ENCODE data around the gene HBEGF.

HBEGF gene

DNA sequence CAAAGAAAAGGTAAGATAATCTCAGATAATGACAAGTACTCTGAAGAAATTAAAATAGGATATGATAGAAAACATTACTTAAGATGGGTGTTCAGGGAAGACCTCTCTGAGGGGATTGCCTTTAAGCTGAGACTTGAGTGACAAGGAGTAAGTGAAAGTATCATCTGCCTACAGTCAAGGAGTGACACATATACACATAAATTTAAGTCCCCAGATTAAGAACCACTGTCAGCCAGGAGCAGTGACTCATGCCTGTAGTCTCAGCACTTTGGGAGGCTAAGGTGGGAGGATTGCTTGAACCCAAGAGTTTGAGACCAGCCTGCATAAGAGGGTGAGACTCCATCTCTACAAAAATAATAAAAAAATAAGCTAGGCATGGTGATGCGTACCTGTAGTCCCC is 35.6 kb upstream of the HBEGF start:
- TF ChIP-seq, protein P1, sequence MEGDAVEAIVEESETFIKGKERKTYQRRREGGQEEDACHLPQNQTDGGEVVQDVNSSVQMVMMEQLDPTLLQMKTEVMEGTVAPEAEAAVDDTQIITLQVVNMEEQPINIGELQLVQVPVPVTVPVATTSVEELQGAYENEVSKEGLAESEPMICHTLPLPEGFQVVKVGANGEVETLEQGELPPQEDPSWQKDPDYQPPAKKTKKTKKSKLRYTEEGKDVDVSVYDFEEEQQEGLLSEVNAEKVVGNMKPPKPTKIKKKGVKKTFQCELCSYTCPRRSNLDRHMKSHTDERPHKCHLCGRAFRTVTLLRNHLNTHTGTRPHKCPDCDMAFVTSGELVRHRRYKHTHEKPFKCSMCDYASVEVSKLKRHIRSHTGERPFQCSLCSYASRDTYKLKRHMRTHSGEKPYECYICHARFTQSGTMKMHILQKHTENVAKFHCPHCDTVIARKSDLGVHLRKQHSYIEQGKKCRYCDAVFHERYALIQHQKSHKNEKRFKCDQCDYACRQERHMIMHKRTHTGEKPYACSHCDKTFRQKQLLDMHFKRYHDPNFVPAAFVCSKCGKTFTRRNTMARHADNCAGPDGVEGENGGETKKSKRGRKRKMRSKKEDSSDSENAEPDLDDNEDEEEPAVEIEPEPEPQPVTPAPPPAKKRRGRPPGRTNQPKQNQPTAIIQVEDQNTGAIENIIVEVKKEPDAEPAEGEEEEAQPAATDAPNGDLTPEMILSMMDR (IDR thresholded peaks at IDR 0.05; ENCODE audit: insufficient read depth, low read length) = no peak
- TF ChIP-seq GABPA (IDR thresholded peaks at IDR 0.05; ENCODE audit: low read depth) = no peak
- no peak for TF ChIP-seq POLR2AphosphoS5 (IDR thresholded peaks at IDR 0.05; ENCODE audit: low read depth)
- no peak for TF ChIP-seq SPI1 (IDR thresholded peaks at IDR 0.05; ENCODE audit: borderline replicate concordance, low read depth)
- TF ChIP-seq, protein P2, sequence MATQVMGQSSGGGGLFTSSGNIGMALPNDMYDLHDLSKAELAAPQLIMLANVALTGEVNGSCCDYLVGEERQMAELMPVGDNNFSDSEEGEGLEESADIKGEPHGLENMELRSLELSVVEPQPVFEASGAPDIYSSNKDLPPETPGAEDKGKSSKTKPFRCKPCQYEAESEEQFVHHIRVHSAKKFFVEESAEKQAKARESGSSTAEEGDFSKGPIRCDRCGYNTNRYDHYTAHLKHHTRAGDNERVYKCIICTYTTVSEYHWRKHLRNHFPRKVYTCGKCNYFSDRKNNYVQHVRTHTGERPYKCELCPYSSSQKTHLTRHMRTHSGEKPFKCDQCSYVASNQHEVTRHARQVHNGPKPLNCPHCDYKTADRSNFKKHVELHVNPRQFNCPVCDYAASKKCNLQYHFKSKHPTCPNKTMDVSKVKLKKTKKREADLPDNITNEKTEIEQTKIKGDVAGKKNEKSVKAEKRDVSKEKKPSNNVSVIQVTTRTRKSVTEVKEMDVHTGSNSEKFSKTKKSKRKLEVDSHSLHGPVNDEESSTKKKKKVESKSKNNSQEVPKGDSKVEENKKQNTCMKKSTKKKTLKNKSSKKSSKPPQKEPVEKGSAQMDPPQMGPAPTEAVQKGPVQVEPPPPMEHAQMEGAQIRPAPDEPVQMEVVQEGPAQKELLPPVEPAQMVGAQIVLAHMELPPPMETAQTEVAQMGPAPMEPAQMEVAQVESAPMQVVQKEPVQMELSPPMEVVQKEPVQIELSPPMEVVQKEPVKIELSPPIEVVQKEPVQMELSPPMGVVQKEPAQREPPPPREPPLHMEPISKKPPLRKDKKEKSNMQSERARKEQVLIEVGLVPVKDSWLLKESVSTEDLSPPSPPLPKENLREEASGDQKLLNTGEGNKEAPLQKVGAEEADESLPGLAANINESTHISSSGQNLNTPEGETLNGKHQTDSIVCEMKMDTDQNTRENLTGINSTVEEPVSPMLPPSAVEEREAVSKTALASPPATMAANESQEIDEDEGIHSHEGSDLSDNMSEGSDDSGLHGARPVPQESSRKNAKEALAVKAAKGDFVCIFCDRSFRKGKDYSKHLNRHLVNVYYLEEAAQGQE (IDR thresholded peaks at IDR 0.05; ENCODE audit: insufficient replicate concordance, low read depth) = no peak
- Histone ChIP-seq H3K27me3 (ENCODE audit: insufficient read depth, poor library complexity, severe bottlenecking) (no peaks in the 10 kb centered on the region), H3K27ac (replicated peaks) (no peak overlapping the region), H3K4me3 (replicated peaks; ENCODE audit: insufficient read depth, low read length) (no peak overlapping the region)
- no peak for DNase-seq (ENCODE audit: low read depth in 1 of 2, low spot score in 1 of 2)

DNA sequence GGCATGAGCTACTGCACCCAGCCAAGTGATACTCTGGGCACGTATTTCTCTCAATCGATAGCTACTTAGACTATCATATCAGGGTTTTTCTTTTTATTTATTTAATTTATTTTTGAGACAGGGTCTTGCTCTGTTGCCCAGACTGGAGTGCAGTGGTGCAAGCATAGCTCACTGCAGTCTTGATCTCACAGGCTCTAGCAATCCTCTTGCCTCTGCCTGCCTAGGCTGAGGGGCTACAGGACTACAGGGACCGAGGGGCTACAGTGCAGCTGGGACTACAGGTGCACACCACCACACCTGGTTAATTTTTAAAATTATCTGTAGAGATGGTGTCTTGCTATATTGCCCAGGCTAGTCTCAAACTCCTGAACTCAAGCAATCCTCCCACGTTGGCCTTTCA is 34.9 kb upstream of the HBEGF start:
- TF ChIP-seq POLR2AphosphoS5 (IDR thresholded peaks at IDR 0.05; ENCODE audit: low read depth) (no peak), GABPA (IDR thresholded peaks at IDR 0.05; ENCODE audit: low read depth) (no peak), SPI1 (IDR thresholded peaks at IDR 0.05; ENCODE audit: borderline replicate concordance, low read depth) (no peak)
- TF ChIP-seq, protein P2 (IDR thresholded peaks at IDR 0.05; ENCODE audit: insufficient replicate concordance, low read depth) = no peak
- TF ChIP-seq, protein P1 (IDR thresholded peaks at IDR 0.05; ENCODE audit: insufficient read depth, low read length) = no peak
- H3K27ac ChIP-seq (replicated peaks) = no peak overlapping the region
- H3K27me3 ChIP-seq (ENCODE audit: insufficient read depth, poor library complexity, severe bottlenecking) = no peaks in the 10 kb centered on the region
- no peak for DNase-seq (ENCODE audit: low read depth in 1 of 2, low spot score in 1 of 2)
- no peak overlapping the region for H3K4me3 ChIP-seq (replicated peaks; ENCODE audit: insufficient read depth, low read length)

DNA sequence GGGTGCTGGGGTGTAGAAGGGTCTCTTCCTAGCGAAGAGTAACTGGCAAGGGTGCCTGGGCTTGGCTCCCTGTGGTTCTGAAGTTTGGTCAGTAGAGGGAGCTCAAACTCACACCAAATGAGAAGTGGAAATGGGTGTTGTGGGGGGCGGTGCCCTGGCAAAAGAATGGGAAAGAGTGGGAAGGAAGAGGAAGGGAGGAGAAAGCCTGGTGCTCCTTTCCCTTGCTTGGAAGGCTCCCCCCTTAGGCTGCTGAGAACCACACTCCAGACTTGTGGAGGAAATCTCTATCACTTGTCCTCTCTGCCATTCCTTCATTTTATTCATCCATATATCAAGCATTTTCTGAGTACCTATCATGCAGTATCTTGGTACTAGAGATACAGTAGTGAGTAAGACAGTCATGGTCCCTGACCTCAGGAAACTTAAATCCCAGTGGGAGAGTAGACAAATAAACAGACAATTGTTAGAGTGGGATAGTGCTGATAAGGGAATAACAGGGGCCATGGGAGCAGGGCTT is 26.6 kb upstream of the HBEGF start:
- Histone ChIP-seq H3K4me3 (replicated peaks; ENCODE audit: insufficient read depth, low read length) (no peak overlapping the region), H3K27ac (replicated peaks) (no peak overlapping the region), H3K27me3 (ENCODE audit: insufficient read depth, poor library complexity, severe bottlenecking) (no peaks in the 10 kb centered on the region)
- DNase-seq (ENCODE audit: low read depth in 1 of 2, low spot score in 1 of 2) = peak; percentile 46 to 52
- TF ChIP-seq POLR2AphosphoS5 (IDR thresholded peaks at IDR 0.05; ENCODE audit: low read depth) = no peak
- TF ChIP-seq SPI1 (IDR thresholded peaks at IDR 0.05; ENCODE audit: borderline replicate concordance, low read depth) = peak; percentile 26; the same call in 1 of the 2 replicates
- no peak for TF ChIP-seq GABPA (IDR thresholded peaks at IDR 0.05; ENCODE audit: low read depth)
- TF ChIP-seq, protein P2 (IDR thresholded peaks at IDR 0.05; ENCODE audit: insufficient replicate concordance, low read depth) = no peak
- TF ChIP-seq, protein P1 (IDR thresholded peaks at IDR 0.05; ENCODE audit: insufficient read depth, low read length) = peak; percentile 60

Measured in HL-60 (cell line).